ENCODE data around the gene POMT2. TPM values are rescaled to one million over a fixed set of nuclear protein-coding genes. Genes with fewer than 3 reads are reported as not detected.

Gene POMT2
- total and polyA plus RNA-seq, 2 donors (not counting 1 experiment from before 2014, with no cell fraction given), result 9.6 to 11.0 TPM

DNA sequence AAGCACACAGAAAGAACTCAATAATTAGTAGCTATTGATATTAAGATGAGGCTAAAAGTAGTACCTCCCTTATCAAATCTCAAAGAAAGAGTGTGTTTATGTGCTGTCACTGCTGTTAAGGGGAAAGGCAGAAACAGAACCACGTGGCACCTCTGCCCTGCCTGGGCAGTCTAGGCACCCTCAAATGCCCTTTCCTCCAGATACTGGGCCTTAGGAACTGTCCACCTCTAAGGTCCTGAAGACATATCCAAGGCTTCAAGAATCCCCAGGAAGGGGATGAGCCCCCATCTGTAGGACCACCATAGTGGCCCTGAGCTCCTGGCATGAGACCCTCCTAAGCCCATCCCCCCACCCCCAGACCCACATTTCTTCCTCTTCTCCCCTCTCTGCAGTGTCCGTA, 78.7 kb downstream of the POMT2 start:
- no peak overlapping the region for H3K9ac ChIP-seq (ENCODE audit: insufficient read depth, low read length)
- no peak for DNase-seq (ENCODE audit: low read depth in 2 of 2)
- H3K27me3 ChIP-seq (ENCODE audit: control insufficient read depth, insufficient read depth, low read length), result no peaks in the 10 kb centered on the region
- H3K4me1 ChIP-seq (ENCODE audit: control insufficient read depth, extremely low read depth, insufficient read depth, low read length), result no peaks in the 10 kb centered on the region
- no peaks in the 10 kb centered on the region for H4K20me1 ChIP-seq (ENCODE audit: control insufficient read depth, extremely low read depth, insufficient read depth, low read length)
- H3K4me3 ChIP-seq (replicated peaks in 1 of 4; ENCODE audit: control extremely low read depth in 1 of 4, insufficient read depth in 1 of 4, low read depth in 3 of 4, low read length in 4 of 4), result no peak overlapping the region
- H3K36me3 ChIP-seq (ENCODE audit: control insufficient read depth, insufficient read depth, low read length), result no peaks in the 10 kb centered on the region
- no peak overlapping the region for H3K4me2 ChIP-seq (ENCODE audit: extremely low read depth, insufficient read depth, low read length)
- TF ChIP-seq CTCF (conservative IDR thresholded peaks at IDR 0.05 in 1 of 2, IDR thresholded peaks at IDR 0.05 in 1 of 2; ENCODE audit: low read depth in 1 of 2, low read length in 2 of 2) (no peak), EZH2 (IDR thresholded peaks at IDR 0.05; ENCODE audit: low read length, missing control alignments) (no peak)
- no peak overlapping the region for H2AFZ ChIP-seq (ENCODE audit: low read length)
- H3K27ac ChIP-seq (ENCODE audit: insufficient read depth, low read length), result no peak overlapping the region
- no peaks in the 10 kb centered on the region for H3K79me2 ChIP-seq (ENCODE audit: control insufficient read depth, insufficient read depth, low read length)
- no peaks in the 10 kb centered on the region for H3K9me3 ChIP-seq (ENCODE audit: control insufficient read depth, insufficient read depth, low read depth, low read length)

DNA sequence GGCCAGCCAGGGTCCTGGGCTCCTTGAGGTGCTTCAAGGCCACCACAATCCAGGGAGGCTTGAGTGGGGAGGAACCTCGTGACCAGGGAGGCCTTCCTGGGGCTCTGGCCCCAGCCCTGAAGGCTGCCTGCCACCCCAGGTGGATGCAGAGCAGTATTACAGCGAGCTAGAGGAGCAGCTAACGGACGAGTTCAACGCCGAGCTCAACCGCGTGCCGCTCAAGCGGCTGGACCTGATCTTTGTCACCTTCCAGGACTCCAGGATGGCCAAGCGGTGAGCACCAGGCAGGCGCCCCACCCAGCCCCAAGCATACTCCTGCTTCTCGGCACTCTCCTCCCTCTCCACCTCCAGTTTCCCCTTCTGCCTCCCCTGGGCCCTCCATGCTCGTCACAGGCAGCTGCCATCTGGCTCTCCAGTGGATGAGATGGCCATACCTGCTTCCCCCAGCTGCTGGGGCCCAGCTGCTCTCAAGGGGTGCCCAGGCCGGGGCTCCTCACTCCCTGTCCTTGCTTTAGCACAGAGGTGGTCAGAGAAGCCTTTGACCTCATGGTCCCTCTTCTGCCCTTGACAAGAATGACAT, 80.3 kb downstream of the POMT2 start:
- Histone ChIP-seq H2AFZ (ENCODE audit: low read length) (no peak overlapping the region), H3K9ac (ENCODE audit: insufficient read depth, low read length) (no peak overlapping the region), H3K4me3 (replicated peaks in 1 of 4; ENCODE audit: control extremely low read depth in 1 of 4, insufficient read depth in 1 of 4, low read depth in 3 of 4, low read length in 4 of 4) (no peak overlapping the region), H4K20me1 (ENCODE audit: control insufficient read depth, extremely low read depth, insufficient read depth, low read length) (no peaks in the 10 kb centered on the region), H3K79me2 (ENCODE audit: control insufficient read depth, insufficient read depth, low read length) (no peaks in the 10 kb centered on the region), H3K27me3 (ENCODE audit: control insufficient read depth, insufficient read depth, low read length) (no peaks in the 10 kb centered on the region), H3K4me1 (ENCODE audit: control insufficient read depth, extremely low read depth, insufficient read depth, low read length) (no peaks in the 10 kb centered on the region), H3K4me2 (ENCODE audit: extremely low read depth, insufficient read depth, low read length) (no peak overlapping the region), H3K27ac (ENCODE audit: insufficient read depth, low read length) (no peak overlapping the region), H3K9me3 (ENCODE audit: control insufficient read depth, insufficient read depth, low read depth, low read length) (no peaks in the 10 kb centered on the region), H3K36me3 (ENCODE audit: control insufficient read depth, insufficient read depth, low read length) (no peaks in the 10 kb centered on the region)
- DNase-seq (ENCODE audit: low read depth in 2 of 2), result no peak
- TF ChIP-seq CTCF (conservative IDR thresholded peaks at IDR 0.05 in 1 of 2, IDR thresholded peaks at IDR 0.05 in 1 of 2; ENCODE audit: low read depth in 1 of 2, low read length in 2 of 2) (no peak), EZH2 (IDR thresholded peaks at IDR 0.05; ENCODE audit: low read length, missing control alignments) (no peak)

- TF ChIP-seq EZH2 (IDR thresholded peaks at IDR 0.05; ENCODE audit: low read length, missing control alignments) (no peak), CTCF (conservative IDR thresholded peaks at IDR 0.05 in 1 of 2, IDR thresholded peaks at IDR 0.05 in 1 of 2; ENCODE audit: low read depth in 1 of 2, low read length in 2 of 2) (no peak)
- H3K9ac ChIP-seq (ENCODE audit: insufficient read depth, low read length), result no peak overlapping the region
- no peak overlapping the region for H3K27ac ChIP-seq (ENCODE audit: insufficient read depth, low read length)
- no peak overlapping the region for H3K4me2 ChIP-seq (ENCODE audit: extremely low read depth, insufficient read depth, low read length)
- H3K4me1 ChIP-seq (ENCODE audit: control insufficient read depth, extremely low read depth, insufficient read depth, low read length), result no peaks in the 10 kb centered on the region
- H3K27me3 ChIP-seq (ENCODE audit: control insufficient read depth, insufficient read depth, low read length), result no peaks in the 10 kb centered on the region
- no peaks in the 10 kb centered on the region for H3K36me3 ChIP-seq (ENCODE audit: control insufficient read depth, insufficient read depth, low read length)
- no peak overlapping the region for H3K4me3 ChIP-seq (replicated peaks in 1 of 4; ENCODE audit: control extremely low read depth in 1 of 4, insufficient read depth in 1 of 4, low read depth in 3 of 4, low read length in 4 of 4)
- H4K20me1 ChIP-seq (ENCODE audit: control insufficient read depth, extremely low read depth, insufficient read depth, low read length), result no peaks in the 10 kb centered on the region
- H3K9me3 ChIP-seq (ENCODE audit: control insufficient read depth, insufficient read depth, low read depth, low read length), result no peaks in the 10 kb centered on the region
- no peak overlapping the region for H2AFZ ChIP-seq (ENCODE audit: low read length)
- no peak for DNase-seq (ENCODE audit: low read depth in 2 of 2)
- H3K79me2 ChIP-seq (ENCODE audit: control insufficient read depth, insufficient read depth, low read length), result no peaks in the 10 kb centered on the region
Observed at GRCh38 chr14:77239412-77239811, 81.3 kb downstream of the POMT2 start.
